GM06990 (cell line): Measurements from ENCODE around the gene CNTN3.

Source experiments
- DNase-seq: peaks from one replicate; pipeline ENCODE4 v3.0.0-alpha.2; 2011; ENCODE audit not compliant: insufficient read length; ENCODE audit errors: extremely low read depth
- H3K27me3 ChIP-seq: replicated peaks from 2 replicates; pipeline ENCODE4 v1.6.0; 2011; ENCODE audit warnings: low read length; ENCODE audit not compliant: control insufficient read depth, insufficient read depth
- H3K36me3 ChIP-seq: 2 replicates; pipeline ENCODE4 v1.5.1; 2011; ENCODE audit warnings: low read length; ENCODE audit not compliant: control insufficient read depth, insufficient read depth
- H3K4me3 ChIP-seq: replicated peaks from 2 replicates; pipeline ENCODE4 v1.5.1; 2011; ENCODE audit warnings: low read depth, mild to moderate bottlenecking, control low read depth, low read length
- TF ChIP-seq, protein P1 (sequence below): IDR thresholded peaks from 2 replicates; pipeline ENCODE4 v1.5.1; 2011; ENCODE audit warnings: low read length, control low read depth, mild to moderate bottlenecking, inconsistent platforms; ENCODE audit not compliant: insufficient read depth, poor library complexity, severe bottlenecking

The CNTN3 gene

DNA sequence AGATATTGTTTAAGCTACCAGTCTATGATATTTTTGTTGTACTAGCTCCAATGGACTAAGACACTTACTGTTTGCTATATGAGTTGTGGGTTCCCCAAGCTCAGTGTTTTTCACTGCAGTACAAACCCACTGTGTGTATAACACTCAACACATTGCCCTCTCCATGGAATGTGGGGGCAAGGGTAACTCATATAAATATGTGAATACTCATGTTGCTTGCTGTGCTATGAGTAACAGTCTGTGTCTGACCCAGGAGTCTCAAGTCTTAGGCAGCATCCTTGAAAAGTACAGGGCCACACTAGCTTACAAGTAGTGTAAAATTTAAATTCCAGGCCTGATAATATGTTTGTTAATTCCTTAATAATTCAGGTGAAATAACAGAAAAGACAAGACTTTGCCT is 22.5 kb upstream of the CNTN3 start:
- Histone ChIP-seq H3K27me3 (no peaks in the 10 kb centered on the region), H3K36me3 (no peaks in the 10 kb centered on the region), H3K4me3 (no peak overlapping the region)
- TF ChIP-seq, protein P1, sequence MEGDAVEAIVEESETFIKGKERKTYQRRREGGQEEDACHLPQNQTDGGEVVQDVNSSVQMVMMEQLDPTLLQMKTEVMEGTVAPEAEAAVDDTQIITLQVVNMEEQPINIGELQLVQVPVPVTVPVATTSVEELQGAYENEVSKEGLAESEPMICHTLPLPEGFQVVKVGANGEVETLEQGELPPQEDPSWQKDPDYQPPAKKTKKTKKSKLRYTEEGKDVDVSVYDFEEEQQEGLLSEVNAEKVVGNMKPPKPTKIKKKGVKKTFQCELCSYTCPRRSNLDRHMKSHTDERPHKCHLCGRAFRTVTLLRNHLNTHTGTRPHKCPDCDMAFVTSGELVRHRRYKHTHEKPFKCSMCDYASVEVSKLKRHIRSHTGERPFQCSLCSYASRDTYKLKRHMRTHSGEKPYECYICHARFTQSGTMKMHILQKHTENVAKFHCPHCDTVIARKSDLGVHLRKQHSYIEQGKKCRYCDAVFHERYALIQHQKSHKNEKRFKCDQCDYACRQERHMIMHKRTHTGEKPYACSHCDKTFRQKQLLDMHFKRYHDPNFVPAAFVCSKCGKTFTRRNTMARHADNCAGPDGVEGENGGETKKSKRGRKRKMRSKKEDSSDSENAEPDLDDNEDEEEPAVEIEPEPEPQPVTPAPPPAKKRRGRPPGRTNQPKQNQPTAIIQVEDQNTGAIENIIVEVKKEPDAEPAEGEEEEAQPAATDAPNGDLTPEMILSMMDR: no peak
- DNase-seq: no peak

DNA sequence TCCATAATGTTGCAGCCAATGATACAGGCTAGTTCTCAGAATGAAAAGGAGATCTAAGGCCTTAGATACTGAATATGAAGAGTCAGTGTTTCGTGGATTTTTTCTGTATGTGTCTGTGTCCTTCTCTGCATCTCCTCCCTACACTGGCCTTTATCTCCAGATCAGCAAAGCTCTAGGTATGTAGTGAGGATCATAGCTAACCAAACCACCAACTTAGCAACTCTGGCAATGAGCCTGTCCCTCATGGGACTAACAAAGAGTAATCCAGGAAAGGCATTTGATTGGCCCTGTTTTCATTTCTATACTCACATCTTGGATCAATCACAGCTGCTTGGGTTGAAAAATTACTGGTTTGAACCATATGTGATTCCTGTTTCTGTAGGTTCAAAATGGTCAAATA is 18.6 kb upstream of the CNTN3 start:
- TF ChIP-seq, protein P1: no peak
- no peaks in the 10 kb centered on the region for H3K36me3 ChIP-seq
- no peak overlapping the region for H3K4me3 ChIP-seq
- DNase-seq: no peak
- no peaks in the 10 kb centered on the region for H3K27me3 ChIP-seq

DNA sequence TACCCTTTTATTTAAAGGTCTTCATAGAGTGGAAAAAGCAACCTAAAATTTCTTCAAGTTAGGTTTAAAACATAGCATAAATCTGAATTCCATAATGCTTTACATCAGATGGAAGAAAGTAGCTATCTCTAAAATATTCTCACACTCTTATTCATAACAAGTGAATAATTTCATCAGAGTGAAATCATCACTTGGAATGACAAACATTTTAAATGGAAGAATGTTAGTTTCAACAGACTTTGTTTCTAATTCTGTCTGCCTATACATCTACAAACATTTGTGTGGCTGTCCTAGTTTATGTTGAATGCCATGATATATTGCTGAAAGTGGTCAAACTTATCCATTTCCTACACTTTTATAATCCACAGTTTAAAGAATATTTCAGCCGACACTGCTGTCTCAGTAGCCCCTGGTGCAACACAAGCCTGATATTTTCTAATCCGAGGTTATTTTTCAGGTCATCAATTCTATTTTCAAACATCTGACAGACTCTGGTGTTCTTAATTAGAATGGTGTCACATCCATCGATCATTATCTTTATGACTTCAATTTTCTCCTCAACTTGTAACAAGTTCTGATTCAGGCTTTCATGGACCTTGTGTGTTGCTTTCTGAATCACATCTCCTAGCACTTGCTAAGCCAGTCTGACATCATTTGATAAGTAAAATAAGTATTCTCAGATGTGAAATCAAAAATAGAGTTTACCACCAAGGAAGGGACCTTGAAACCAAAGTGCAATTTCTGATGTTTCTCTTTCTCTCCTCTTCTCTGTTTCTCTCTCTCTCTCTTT is 17.1 kb upstream of the CNTN3 start:
- TF ChIP-seq, protein P1: no peak
- Histone ChIP-seq H3K4me3 (no peak overlapping the region), H3K27me3 (no peaks in the 10 kb centered on the region), H3K36me3 (no peaks in the 10 kb centered on the region)
- DNase-seq: no peak

DNA sequence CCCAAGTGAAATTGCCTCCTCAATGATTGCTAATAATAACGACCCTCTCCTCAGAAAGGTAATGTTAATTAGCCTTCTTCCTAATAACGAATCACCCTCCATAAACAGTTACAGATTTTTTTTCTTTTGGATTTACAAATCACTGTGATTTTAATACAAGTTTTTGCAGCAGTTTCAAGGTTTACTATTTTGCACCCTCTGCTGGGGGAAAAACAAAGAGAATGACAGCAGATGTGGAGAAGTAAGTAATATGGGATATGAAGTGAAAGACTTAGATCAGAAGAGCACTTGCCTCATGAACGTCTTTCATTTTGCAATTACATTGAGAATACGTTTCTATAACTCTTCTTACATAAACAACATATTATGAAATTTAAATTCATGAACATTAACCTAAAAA is 16.1 kb upstream of the CNTN3 start:
- DNase-seq: no peak
- TF ChIP-seq, protein P1: no peak
- Histone ChIP-seq H3K4me3 (no peak overlapping the region), H3K27me3 (no peaks in the 10 kb centered on the region), H3K36me3 (no peaks in the 10 kb centered on the region)

DNA sequence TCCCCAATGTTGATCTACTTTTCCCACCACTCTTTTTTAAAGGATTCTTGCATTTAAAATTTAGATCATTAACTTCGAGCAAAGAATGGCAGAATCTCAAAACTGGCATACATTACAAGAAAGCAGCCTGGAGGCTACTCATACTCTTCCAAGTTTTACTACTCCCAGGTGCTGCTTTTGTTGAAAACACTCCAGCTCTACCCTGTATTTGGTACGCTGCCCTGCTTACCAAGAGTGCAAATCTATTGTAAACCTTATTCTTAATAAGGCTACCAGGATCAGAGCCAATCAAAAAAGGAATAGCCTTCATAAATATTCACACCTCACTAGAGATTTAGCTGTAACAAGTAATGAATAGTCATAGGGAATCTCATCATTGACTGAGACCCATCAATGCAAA is 11.6 kb upstream of the CNTN3 start:
- Histone ChIP-seq H3K36me3 (no peaks in the 10 kb centered on the region), H3K27me3 (no peaks in the 10 kb centered on the region), H3K4me3 (no peak overlapping the region)
- TF ChIP-seq, protein P1: no peak
- no peak for DNase-seq
